SK-N-MC (cell line): ENCODE data around the gene IL32.

Source experiments
- EZH2 ChIP-seq: fragments of 200-600 bp; sonication (generic); IDR thresholded peaks from one replicate; pipeline ENCODE4 v1.6.1; 2017; ENCODE audit warnings: antibody characterized with exemption
- FOXP2 ChIP-seq: optimal IDR thresholded peaks from 2 replicates; pipeline ENCODE3; 2011; ENCODE audit warnings: mild to moderate bottlenecking, moderate library complexity; ENCODE audit not compliant: insufficient read depth; ENCODE audit errors: extremely low read length, control extremely low read depth
- POLR2AphosphoS5 ChIP-seq: IDR thresholded peaks from 2 replicates; pipeline ENCODE4 v1.6.1; 2012; ENCODE audit warnings: mild to moderate bottlenecking, low read depth, low read length, borderline replicate concordance

GRCh38 chr16:3075523-3075915 lies 10.1 kb downstream of the IL32 start:
- TF ChIP-seq FOXP2 (no peak), POLR2AphosphoS5 (no peak), EZH2 (no peak)
